NCI-H82 treated with DMSO at 0.1 percent for 48 hours (cell line): ENCODE results near the gene COLEC12.

ENCODE experiments used
- DNase-seq: peaks from one replicate; lab custom pipeline; 2025; ENCODE audit not compliant: unreplicated experiment; lab: John Stamatoyannopoulos, UW

COLEC12 gene

GRCh38 chr18:392928-393573 is 107.5 kb downstream of the COLEC12 start:
- no peak for DNase-seq

- DNase-seq, result no peak
Observed at GRCh38 chr18:390741-391478, 109.6 kb downstream of the COLEC12 start.

GRCh38 chr18:389658-390357 is 110.7 kb downstream of the COLEC12 start:
- DNase-seq, result peak; percentile 13

GRCh38 chr18:388200-388599 is 112.3 kb downstream of the COLEC12 start:
- peak; percentile 95 for DNase-seq

- DNase-seq, result no peak
Observed at GRCh38 chr18:386994-387393, 113.5 kb downstream of the COLEC12 start.

- peak; percentile 72 for DNase-seq
Observed at GRCh38 chr18:384897-385296, 115.6 kb downstream of the COLEC12 start.

GRCh38 chr18:383135-383534 is 117.4 kb downstream of the COLEC12 start:
- DNase-seq, result no peak

GRCh38 chr18:382423-382984 is 118.0 kb downstream of the COLEC12 start:
- peak; percentile 77 for DNase-seq

GRCh38 chr18:379681-380330 is 120.7 kb downstream of the COLEC12 start:
- DNase-seq, result peak; percentile 37

- DNase-seq, result no peak
Observed at GRCh38 chr18:378079-378478, 122.4 kb downstream of the COLEC12 start.

GRCh38 chr18:377088-377487 is 123.4 kb downstream of the COLEC12 start:
- no peak for DNase-seq

- DNase-seq, result no peak
Observed at GRCh38 chr18:376311-376710, 124.2 kb downstream of the COLEC12 start.

GRCh38 chr18:374721-375168 is 125.8 kb downstream of the COLEC12 start:
- DNase-seq, result no peak

- no peak for DNase-seq
Observed at GRCh38 chr18:373780-374179, 126.7 kb downstream of the COLEC12 start.

GRCh38 chr18:371609-371982 is 128.9 kb downstream of the COLEC12 start:
- DNase-seq, result no peak

GRCh38 chr18:370751-371608 is 129.5 kb downstream of the COLEC12 start:
- DNase-seq, result no peak

- DNase-seq, result no peak
Observed at GRCh38 chr18:369224-370015, 131.1 kb downstream of the COLEC12 start.

- DNase-seq, result no peak
Observed at GRCh38 chr18:366466-367061, 133.9 kb downstream of the COLEC12 start.

GRCh38 chr18:365651-366050 is 134.8 kb downstream of the COLEC12 start:
- DNase-seq, result no peak
